Mesenteric fat pad (tissue), 1 donor: Measurements from ENCODE around the gene DIDO1. TPM values are rescaled to one million over a fixed set of nuclear protein-coding genes. Genes with fewer than 3 reads are reported as not detected.
"Not testable (repeated sequence)": the region's sequence is repeated elsewhere in the genome, so short reads cannot be mapped to it uniquely, and the experiment has no call there.

Experiments
- DNase-seq: peaks from one replicate; pipeline ENCODE4 v3.0.0-alpha.2; 2020; ENCODE audit warnings: low spot score
- total RNA-seq: library from RNA; stranded (reverse); fragmentation: NEBNext Ultra II Directional; extraction: Animal tissue kit (Norgen Biotek cat#: 25700); gene quantifications from one replicate; pipeline ENCODE4 v1.2.1, GENCODE V29; 2021
- donor health status: DM: yes; HTN: yes; CAD: no.

Gene DIDO1
- total RNA-seq, 1 donor from 2014 or later = 39.0 TPM

- no peak for DNase-seq
These were observed 2.8 kb upstream of the DIDO1 start for GRCh38 chr20:62929051-62929538.

DNA sequence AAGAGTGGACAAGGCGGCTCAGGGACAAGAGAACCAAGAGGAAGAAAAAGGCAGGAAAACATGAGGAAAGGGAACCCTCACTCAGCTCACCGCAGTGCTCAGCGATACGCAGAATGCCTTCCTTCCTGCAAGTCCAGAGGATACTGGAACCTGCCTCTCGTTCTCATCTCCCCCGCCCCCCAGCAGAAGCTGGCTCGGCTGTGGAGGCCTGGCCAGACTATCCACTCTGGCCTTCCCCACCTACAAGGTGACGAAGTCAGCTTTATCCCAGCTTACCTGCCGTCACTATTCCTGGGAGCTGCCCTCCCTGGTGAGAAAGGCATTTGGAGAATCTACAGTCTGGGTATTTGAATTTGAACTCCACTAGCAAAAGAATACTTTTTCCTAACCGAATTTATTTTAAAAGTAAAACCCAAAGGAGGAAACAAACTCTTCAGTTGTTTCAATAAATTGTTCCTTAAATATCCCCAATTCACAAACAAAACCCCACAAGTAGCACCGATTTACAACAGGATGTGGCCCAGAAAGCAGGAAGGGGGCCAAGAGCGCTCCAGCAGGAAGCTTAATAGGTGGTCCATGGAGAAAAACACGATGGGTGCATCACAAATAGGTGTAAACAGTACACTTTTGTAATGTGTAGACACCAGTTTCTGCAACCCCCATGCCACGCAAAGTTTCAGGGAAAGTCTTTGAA is 2.1 kb upstream of the DIDO1 start:
- DNase-seq = no peak

GRCh38 chr20:62927128-62927705 is 912 bp upstream of the DIDO1 start:
- DNase-seq = no peak

DNA sequence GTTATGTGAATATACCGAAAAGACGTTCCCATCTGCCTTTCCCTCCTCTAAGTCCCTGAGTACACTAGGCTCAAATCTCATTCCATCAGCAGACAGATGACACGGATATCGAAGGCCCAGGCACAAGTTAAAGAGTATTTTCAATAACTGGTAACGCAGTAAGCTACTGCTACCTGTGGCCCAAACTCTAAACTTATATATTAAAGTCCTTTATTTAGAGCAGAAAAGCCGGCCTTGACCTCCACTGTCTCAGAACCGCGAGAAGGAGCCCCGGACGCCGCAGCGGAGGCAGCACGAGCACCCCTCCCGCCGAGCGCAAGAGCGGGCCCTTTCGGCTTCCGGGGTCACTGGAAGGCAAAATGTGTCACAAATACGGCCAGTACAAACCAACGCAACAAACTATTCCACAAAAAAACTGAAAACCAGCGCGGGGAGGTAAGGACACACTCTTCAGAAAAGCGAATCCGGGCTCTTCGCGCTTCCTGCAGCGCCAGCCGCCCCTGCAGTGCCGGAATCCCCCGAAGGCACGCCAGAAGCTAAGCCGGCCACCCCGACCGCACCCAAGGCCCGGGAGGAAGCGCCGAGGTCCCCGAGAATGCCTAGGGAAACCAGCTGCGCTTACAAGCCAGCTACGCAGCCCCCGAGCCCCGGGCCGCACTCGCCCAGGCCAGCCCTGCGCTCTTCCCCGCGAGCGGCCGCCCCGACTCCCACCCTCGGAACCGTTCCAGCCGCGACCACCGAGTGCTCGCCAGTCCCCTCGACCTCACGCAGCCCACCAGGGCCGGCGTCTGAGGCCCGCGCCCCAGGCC is 681 bp downstream of the DIDO1 start:
- DNase-seq = no peak

GRCh38 chr20:62925076-62925419 is 1.3 kb downstream of the DIDO1 start:
- DNase-seq = no peak

DNA sequence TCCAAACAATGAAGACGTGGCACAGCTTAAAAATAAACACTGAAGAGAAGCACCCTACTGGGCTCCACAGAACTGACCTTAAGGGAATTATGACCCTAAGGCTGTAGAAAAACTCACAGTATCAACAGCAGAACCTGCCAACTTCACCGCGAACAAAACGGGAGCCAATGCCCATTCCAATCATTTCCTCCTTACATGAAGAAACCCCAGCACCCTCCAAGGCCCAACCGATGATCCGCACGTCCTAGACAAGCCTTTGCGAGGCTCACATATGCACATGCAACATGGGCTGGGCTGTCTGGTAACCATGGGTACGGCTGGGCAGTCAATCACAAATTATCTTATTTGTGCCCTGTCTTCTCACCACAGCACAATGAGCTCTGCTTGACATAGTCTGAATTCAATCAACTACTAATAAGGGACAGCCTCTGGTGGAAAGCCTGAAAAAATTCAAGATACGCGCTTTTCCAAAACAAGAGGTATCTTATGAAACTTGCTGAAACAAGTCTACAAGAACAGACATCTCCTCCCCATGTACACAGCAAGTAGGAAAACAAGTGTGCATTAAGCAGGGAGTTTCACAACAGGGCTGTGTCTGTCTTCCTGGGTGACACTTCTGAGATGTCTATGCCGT is 1.7 kb downstream of the DIDO1 start:
- DNase-seq = no peak

GRCh38 chr20:62923669-62924441 is 2.5 kb downstream of the DIDO1 start:
- DNase-seq = no peak

DNA sequence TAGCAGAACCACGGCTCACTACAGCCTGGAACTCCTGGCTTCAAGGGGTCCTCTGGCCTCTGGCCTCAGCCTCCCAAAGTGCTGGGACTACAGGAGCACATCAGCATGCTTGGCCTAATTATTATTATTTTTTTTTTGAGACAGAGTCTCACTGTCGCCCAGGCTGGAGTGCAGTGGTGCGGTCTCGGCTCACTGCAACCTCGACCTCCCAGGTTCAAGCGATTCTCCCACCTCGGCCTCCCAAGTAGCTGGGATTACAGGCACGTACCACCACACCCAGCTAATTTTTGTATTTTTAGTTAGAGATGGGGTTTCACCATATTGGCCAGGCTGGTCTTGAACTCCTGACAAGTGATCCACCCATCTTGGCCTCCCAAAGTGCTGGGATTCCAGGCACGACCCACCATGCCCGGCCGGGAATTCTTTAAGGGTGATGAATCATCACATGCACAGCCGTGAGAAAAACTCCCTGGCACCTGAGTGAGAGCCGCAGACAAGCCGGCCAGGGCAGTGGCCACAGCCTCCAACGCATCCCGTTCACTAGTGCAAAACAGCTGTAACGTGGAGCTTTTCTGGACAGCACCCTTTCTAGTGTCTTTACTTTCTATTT is 3.1 kb downstream of the DIDO1 start:
- DNase-seq = not testable (repeated sequence)

- no peak for DNase-seq
These were observed 3.8 kb downstream of the DIDO1 start for GRCh38 chr20:62922451-62922921.

DNA sequence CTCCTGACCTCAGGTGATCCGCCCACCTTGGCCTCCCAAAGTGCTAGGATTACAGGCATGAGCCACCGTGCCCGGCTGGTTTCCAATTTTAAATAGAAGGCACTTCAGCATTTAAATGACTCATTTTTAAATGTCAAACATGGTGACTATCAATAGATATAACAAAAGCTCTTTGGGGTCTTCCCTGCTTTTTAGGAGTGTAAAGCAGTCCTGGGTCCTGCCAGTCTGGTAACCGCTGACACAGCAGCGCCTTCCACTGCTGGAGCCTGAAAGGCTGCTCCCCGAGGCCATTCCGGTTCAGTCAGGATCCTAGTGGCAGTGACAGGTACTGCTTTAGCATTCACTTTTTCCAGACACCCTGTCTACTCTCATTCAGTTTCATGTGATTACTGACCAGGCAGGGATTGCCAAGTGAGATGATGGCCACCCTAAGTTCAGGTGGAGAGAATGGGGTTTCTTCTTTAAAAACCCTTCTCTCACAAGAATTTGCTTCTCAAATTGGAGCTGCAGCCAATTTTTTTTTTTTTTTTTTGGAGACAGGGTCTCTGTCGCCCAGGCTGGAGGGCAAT is 5.1 kb downstream of the DIDO1 start:
- DNase-seq = no peak

GRCh38 chr20:62920039-62920645 is 6.2 kb downstream of the DIDO1 start:
- no peak for DNase-seq

- DNase-seq = no peak
These were observed 7.5 kb downstream of the DIDO1 start for GRCh38 chr20:62918831-62919230.

- no peak for DNase-seq
These were observed 8.2 kb downstream of the DIDO1 start for GRCh38 chr20:62918147-62918546.

- DNase-seq = no peak
These were observed 8.6 kb downstream of the DIDO1 start for GRCh38 chr20:62917720-62918119.

DNA sequence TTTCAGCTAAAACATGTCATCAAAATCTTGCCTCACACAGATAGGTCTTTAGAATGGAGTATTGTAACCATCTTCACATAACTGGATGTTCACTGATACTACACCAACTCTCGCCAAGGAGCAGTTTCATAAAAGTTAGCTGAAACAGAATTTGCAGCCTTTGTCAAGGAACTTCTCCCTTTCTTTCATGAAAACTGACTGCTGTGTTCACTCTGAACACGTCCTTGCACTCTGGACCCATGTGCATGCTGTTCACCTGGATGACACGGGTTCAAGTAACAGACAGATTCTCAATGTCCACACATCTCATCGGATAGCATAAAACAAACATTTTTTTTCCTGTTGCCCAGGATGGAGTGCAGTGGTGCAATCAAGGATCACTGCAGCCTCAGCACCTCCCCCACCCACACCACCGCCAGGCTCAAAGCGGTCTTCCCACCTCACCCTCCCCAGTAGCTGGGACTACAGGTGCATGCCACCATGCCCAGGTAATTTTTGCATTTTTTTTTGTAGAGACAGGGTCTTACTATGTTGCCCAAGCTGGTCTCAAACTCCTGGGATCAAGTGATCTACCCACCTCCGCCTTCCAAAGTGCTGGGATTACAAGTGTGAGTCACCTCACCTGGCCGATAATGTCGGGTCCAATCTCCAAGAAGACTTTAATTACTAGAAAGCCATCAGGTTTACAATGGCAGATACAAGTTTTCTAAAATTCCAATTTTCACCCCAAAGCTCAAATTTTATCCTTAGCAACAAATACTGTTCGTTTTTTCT is 9.4 kb downstream of the DIDO1 start:
- DNase-seq = no peak

- DNase-seq = no peak
These were observed 11.3 kb downstream of the DIDO1 start for GRCh38 chr20:62914970-62915457.

DNA sequence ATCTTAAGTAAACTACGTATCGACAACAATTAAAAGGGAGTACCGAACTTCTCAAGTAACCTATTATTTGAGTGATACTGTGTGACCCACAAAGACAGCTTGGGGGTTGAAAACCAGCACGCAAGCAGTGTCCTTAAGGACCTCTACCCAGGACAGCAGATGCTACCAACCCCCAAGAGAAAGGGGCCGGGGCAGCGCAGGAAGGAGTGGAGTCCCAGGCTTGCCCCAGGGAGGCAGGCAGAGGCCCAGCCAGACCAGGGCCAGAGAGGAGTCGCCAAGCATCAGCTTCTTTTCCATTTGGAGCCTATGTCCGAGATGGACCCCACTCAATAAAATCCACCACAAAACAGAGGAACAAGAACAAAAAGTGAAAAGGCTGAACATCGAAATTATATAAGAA is 11.9 kb downstream of the DIDO1 start:
- no peak for DNase-seq

DNA sequence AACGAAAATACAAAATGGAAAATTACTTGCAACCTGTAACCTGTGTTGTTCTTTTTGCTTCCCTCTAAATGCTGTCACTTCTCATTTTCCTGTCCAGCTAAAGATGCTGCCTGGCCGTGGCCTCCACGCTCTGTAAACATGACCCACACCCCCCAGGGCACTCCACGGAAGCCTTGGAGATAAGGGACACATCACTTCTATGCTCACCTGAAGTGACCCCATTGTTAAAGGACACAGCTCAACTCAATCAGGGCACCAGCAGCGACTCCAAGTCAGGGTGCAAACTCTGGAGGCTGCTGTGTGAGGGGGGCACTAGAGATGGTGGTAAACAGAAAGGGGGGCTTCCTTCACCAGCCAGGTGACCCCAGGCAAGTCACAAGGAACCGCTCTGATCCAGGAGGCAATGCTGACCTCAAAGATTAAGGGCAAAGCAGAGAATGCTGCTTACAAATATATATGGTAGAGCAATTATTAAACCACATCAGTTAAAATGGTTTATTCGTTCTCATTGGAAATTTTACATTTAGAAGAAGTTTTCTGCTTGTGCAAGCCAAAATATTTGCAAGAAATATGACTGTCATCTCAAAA is 13.2 kb downstream of the DIDO1 start:
- no peak for DNase-seq
